GM21737 (cell line): ENCODE data around the gene CCDC107.

ENCODE experiments used
- ATAC-seq: cut with Tn5 transposase; IDR thresholded peaks from one replicate; pipeline ENCODE4 v1.9.1; 2021; ENCODE audit warnings: mild to moderate bottlenecking, moderate library complexity; ENCODE audit not compliant: unreplicated experiment

Gene CCDC107

GRCh38 chr9:35682051-35682450 is 24.0 kb downstream of the CCDC107 start:
- no peak for ATAC-seq

DNA sequence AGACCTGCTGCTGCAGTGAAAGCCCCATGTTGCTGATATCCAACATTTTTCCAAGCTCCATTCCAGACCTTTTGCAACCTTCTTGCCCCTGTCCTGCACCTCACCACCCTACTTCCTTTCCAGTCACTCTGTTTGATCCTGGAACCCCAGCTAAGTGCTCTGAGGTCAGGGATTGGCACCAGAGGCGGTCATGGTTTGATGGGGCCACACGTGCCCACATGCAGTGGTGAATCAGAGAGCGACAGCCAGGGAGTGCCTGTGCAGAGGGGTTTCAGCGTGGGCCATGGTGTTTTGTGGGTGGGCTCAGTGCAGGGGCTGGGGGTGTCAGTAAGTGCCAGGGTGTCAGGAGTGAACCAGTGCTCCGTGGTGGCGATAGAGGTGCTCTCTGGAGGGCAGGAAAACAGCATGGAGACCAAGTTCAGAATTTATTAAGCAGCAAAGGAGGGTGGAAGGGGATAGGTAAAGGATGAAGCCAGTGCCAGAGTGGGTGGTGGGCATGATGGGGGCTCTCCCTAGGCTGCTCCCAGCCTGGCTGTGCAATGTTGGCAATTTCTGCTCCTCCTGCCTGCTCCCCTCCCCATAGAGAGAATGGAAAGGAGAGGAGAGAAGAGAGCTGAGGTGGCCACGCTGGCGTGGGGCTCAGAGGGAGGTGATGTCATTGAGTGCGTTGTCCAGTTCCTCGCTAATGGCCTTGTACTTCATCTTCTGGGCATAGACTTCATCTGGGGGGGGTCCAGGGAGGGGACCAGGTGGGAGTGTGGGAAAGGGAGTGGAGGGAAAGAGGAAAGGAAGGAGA is 24.6 kb downstream of the CCDC107 start:
- ATAC-seq, result no peak

- ATAC-seq, result no peak
Measured at GRCh38 chr9:35683323-35683722, 25.2 kb downstream of the CCDC107 start.

- ATAC-seq, result no peak
Measured at GRCh38 chr9:35684921-35685320, 26.8 kb downstream of the CCDC107 start.

DNA sequence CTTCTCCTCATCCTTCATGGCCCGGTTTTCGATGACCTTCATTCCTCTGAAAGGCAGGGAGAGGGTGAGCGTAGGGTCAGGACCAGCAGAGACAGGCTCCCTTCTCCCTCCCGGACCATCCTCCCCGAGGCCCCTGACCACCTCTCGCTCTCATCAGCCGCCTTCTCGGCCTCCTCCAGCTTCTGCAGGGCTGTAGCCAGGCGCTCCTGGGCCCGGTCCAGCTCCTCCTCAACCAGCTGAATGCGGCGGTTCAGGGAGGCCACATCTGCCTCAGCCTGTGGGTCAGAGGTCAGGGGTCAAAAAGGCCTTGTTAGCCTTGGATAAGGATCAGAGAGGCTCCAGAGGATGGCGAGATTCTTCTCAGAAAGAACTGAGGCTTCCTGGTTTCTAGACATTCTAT is 27.4 kb downstream of the CCDC107 start:
- ATAC-seq, result no peak

DNA sequence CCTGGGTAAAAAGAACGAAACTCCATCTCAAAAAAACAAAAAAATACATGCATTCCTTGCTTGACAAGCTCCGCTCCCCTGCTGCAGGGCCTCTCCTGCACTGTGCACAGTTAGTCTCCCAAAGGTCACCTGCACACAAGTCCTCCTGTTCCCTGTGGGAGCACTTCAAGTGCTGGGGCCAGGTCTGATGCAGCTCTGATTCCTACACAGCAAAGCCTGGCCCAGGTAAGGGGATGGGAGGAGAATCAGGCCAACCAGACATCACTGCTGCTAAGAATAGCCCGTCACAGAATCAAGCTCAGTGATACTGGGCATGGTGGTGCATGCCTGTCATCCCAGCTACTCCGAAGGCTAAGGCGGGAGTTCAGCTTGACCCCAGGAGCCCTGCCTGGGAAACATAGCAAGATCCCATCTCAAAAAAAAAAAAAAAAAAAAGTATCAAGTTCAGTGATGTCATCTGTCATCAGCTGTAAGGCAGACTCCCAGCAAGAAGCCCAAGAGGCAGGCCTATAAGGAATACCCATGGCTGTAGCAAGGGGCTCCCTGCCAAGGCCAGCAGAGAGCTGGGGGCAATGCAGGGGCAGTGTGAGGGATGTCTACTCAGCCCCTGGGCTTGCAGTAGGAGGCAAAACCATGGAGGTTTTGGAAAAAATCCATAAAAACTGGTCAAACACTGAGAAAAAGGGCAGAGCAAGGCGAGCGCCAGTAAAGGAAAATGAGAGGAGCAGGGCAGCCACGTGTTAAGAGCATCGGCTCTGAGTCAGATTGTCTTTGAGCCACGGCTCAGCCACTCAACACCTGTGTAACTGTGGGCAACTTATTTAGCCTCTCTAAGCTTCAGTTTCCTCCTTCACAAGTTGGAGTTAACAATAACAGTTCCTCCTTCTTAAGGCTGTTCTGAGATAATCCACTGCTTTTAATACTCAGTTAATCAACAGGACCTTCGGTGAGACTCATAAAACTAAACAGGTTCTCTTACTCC is 28.4 kb downstream of the CCDC107 start:
- no peak for ATAC-seq

DNA sequence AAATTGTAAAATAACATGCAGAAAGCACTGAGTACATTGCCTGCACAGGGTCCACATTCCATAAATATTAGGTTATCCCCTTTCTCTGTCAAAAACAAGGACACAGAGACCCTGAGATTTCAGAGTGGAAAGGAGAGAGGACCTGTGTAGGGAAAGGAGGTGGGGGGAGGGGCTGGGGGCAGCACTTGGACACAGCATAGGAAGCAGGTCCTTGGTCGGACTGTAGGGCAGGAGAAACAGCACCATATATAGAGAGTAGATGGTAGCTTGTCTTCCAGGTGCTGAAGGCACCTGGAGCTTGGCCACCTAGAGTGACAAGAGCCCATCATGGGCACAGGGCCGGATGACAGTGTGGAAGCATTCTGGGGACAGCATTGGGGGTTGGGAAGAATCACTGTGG is 29.2 kb downstream of the CCDC107 start:
- ATAC-seq, result no peak

- no peak for ATAC-seq
Measured at GRCh38 chr9:35687972-35688557, 30.0 kb downstream of the CCDC107 start.

GRCh38 chr9:35688558-35689541 is 30.8 kb downstream of the CCDC107 start:
- ATAC-seq, result no peak

DNA sequence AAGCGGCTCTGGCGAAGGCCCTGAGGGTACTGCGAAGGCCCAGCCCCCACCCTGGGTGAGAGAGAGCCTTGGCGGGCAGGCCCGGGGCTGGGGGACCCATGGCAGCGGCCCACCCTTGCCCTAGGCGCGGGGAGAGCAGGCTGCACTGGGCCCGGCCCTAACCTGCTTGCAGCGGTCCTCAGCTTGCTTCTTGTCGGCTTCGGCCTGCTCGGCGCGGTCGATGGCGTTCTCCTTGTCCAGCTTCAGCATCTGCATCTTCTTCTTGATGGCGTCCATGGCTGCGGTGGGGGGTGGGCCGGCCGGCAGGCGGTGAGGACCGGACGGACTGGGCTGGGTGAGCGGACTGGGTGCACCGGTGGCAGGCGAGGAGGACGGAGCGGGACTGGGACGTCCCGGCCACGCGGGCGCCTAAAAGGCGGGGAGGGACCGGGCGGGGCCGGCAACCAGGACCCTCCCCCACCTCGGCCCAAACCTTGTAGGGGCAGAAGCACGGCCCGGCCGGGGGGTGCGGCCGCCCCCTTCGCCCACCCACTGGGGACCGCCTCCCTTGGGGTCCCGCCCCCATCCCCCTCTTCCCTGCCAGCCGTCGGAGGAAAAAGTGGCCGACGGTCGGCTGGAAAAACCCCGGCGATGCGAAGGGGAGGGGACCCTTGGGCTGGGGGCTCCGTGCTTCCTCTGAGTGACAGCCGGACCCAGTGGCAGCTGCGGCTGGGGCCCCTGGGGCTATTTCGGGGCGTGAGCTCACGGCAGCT is 31.6 kb downstream of the CCDC107 start, which contains the start of gene TPM2:
TSS of gene TPM2 (minus strand) at position 384 of the 752 bp plus-strand sequence. CDS start at position 276, 108 bp downstream.
- no peak for ATAC-seq

DNA sequence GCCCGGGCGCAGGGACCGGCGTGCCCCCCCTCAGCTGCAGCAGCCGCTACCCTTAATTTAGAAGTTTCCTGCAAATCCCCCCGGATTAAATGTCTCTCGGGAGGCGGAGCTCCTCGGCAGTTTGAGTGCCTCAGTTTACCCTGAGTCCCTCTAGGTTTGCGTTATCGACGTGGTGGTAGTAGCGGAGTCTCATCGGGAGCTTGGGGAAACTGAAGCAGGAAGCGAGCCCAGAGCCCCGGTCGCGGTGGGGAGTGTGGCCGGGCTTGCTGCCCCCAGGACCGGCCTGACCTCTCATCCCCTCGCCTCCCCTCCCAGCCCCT is 32.2 kb downstream of the CCDC107 start:
- no peak for ATAC-seq

DNA sequence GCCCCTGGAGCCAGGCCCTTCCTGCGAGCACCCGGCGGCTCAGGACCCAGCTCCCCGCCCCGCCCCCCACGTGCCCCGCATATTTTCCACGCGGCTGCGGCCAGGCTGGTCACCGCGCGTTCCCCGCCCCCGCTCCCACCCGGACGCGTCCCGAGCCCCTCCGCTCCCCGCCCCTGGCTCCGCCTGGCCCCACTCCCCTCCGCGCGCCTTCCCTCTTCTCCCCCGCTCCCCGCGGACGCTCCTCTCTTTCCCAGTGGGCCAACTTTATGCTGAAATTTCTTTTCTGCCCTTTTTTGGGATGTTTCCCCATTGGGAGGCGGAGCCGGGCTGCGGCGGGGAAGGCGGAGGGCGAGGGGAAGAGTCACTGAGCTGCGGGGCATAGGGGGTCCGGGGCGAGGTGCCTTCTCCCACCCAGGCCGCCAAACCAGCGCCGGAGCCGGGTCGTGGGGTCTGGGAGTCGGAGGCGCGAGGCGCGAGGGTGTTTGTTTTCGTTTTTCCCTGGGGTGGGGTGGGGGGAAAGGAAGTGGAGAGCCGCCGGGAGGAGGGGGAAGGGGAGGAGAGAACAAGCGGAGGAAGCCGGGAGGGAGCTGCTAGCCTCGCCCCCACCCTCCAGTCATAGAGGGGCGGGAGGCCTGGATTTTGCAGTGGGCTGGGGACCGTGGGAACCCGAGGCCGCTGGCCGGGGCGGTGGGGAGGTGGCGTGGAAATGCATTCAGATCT is 32.7 kb downstream of the CCDC107 start:
- no peak for ATAC-seq

GRCh38 chr9:35691334-35691650 is 33.2 kb downstream of the CCDC107 start:
- ATAC-seq, result no peak

DNA sequence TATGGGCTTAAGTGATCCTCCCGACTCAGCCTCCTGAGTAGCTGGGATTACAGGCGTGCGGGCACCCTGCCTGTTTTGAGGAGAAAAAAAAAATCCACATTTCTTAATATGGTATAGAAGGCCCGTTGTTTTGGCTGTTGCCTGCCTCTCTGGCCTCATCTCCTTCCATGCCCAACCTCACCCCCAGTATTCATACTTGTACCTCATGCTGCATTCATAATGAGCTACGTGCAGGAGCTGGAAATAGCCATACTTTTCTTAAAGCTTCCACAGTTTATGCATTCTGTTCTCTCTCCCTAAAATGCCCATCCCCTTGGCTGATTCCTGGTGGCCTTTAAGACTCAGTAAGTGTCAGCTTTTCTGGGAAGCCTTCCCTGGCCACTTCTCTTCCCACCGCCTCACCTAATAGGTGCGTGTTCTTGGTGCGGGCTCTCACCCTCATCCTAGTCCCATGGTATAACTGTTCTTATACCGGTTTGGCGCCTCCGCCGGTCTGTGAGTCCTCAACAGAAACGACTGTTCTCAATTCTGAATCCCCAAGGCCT is 33.7 kb downstream of the CCDC107 start:
- no peak for ATAC-seq

DNA sequence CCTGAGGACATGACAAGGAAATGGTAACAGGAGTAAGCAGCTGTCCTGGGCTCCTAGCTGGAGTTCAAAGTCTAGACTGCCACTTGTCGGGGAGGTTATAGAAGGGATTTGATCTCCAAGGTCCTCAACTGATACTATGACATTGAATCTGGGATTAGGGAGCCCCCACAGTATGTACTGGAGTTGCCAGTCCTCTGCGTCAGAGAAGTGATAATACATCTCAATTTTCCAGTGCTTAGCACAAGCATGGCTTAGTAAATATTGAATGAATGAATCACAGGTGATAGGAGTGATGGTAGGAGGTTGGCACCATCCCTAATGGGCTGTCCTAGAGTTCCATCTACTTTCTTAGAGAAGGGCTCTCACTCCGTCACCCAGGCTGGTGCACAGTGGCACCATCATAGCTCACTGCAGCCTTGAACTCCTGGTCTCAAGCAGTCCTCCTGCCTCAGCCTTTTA is 37.9 kb downstream of the CCDC107 start:
- no peak for ATAC-seq

DNA sequence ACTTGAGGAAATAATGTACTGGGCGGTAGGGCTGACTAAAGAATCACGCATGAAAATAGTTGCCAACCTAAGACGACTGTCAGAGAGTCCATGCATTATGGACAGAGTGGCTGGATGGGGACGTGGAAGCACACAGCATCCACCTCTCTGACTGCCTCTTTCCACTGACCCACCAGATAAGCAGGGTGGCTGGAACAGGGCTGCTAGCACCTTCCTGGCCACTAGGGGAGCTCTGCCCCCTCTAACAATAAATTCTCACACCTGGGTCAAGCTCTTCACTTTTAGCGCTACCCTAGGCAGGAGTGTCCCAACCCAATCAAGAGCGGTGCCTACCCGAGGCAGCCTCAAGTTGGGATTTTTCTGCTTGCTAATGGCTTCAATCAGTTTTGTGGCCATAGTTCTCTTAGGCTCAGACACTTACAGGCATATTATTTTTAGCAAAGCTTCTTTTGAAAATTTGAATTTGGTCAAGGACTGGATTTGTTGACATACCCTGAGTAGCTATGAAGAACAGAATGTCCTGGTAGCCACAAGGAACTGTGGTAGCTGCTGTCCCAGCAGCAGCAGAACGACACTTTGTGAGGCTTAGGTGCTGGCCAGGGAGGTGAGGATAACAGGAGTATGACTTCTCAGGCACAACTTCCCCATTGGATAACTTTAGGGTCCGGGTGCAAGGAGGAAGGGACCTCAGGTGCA is 38.6 kb downstream of the CCDC107 start:
- ATAC-seq, result peak; percentile 78

DNA sequence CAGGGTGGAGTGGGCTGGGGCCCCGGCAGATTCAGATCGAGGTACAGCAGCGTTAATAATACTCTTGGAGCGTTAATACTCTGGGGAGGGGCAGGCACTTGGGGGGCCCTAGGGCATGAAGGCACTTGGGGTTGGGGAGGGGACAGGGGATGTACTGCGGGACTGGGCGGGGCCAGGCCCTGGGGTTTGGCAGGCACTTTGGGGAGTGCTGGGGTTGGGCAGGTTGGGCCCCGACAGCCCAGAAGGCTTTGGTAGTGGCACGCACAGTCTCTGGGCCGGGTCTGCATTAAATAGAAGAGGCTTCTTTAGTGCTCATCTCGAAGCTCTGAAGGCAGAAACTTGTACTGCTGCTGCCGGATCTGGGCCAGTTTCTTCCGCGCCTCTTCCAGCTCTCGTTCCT is 39.4 kb downstream of the CCDC107 start:
- no peak for ATAC-seq

GRCh38 chr9:35698231-35698630 is 40.1 kb downstream of the CCDC107 start:
- no peak for ATAC-seq
